BJ (cell line): Measurements from ENCODE around the gene COMMD7. TPM values are rescaled to one million over a fixed set of nuclear protein-coding genes. Genes with fewer than 3 reads are reported as not detected.

ENCODE experiments used
- CTCF ChIA-PET: fragments of 350-600 bp; formaldehyde crosslinking; extraction: SDS; loops from one replicate; lab custom pipeline; 2021; ENCODE audit warnings: antibody characterized with exemption, inconsistent platforms; lab: Yijun Ruan, JAX
- POLR2A ChIA-PET: fragments of 300-600 bp; sonication (Branson Sonifier 250); formaldehyde crosslinking; extraction: SDS; loops from one replicate; lab custom pipeline; 2021; ENCODE audit warnings: antibody characterized with exemption; lab: Charles Lee
- DNase-seq: peaks from one replicate; pipeline ENCODE4 v3.0.0-alpha.2; 2011; ENCODE audit warnings: low read depth
- H3K27me3 ChIP-seq: 2 replicates; pipeline ENCODE4 v1.6.0; 2011; ENCODE audit warnings: low read length; ENCODE audit not compliant: control insufficient read depth, insufficient read depth
- H3K36me3 ChIP-seq: 2 replicates; pipeline ENCODE4 v1.5.1; 2011; ENCODE audit warnings: low read length; ENCODE audit not compliant: control insufficient read depth, insufficient read depth
- H3K4me3 ChIP-seq: 2 replicates; pipeline ENCODE4 v1.5.1; 2011; ENCODE audit warnings: low read depth, mild to moderate bottlenecking, control low read depth, low read length
- CTCF ChIP-seq: IDR thresholded peaks from 2 replicates; pipeline ENCODE4 v1.5.1; 2011; ENCODE audit warnings: low read depth, mild to moderate bottlenecking, control low read depth, inconsistent platforms, low read length, moderate library complexity; ENCODE audit not compliant: insufficient read depth
- polyA minus RNA-seq: library from RNA; depleted of rRNA, polyadenylated mRNA; stranded (reverse); fragments of >200 nt; gene quantifications from 2 replicates; pipeline ENCODE4 v1.2.3, GENCODE V29; 2011; rRNA and poly(A)+ RNA removed
- polyA plus RNA-seq: library from polyadenylated mRNA; depleted of rRNA; stranded (reverse); fragments of >200 nt; gene quantifications from 2 replicates; pipeline ENCODE4 v1.2.3, GENCODE V29; 2011; rRNA removed

The COMMD7 gene
- polyA plus RNA-seq (73.6 and 84.3 TPM in 2 replicates), polyA minus RNA-seq (16.0 and 17.0 TPM in 2 replicates)

DNA sequence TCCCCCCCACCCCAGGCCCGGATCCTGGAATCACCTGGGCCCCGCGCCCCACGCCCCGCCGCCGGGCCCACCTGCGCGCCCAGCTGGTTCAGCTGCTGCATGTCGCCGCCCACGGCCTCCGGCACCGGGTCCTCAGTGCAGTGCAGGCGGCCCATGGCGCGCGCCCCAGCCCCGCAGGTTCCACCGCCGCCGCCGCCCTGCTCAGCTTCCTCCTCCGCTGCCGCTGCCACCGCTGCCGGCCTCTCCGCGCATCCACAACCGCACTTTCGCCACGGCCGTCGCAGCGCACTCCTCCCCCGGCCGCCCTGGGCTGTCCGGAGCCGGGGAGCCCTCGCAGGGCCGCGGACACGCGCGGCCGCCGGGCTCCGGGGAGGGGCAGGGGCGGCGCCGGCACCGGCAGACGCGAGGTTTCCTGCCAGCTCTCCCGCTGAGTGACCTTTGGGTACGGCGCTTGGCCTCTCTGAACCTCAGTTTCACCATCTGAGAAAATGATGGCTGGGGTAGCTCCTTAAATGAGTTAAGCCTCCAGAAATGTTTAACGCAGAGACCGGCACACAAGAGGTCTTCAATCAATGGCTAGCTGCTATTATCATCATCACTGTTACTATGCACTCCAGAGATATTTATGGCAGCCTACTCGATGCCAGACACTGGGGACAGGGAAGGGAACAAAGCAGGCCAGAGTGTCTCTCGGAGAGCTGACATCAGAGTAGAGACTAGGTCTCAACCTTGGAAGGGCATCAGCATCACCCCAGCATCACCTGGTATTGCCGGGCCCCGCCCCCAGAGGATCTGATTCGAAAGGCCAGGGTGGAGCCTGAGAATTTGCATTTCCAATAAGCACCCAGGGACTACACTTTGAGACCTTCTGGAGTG is at the start of gene COMMD7:
TSS of gene COMMD7 (minus strand) at position 231 of the 876 bp plus-strand sequence. CDS start at position 155, 76 bp downstream.
- Histone ChIP-seq H3K4me3 (peak within 1 kb of the TSS; percentile 84), H3K27me3 (no peaks in the 10 kb centered on the region), H3K36me3 (peaks cover 1% of the 10 kb centered on the region; the same call in 1 of the 2 replicates)
- POLR2A ChIA-PET = no interaction called here
- CTCF ChIA-PET = interaction anchor here (0.6 to 2.1 kb wide), 7 partner anchors 11 to 69 kb away, joined by 3 to 11 read pairs (median 3); partner anchors contain the start of gene C20orf203
- no peak for DNase-seq
- TF ChIP-seq CTCF = no peak

DNA sequence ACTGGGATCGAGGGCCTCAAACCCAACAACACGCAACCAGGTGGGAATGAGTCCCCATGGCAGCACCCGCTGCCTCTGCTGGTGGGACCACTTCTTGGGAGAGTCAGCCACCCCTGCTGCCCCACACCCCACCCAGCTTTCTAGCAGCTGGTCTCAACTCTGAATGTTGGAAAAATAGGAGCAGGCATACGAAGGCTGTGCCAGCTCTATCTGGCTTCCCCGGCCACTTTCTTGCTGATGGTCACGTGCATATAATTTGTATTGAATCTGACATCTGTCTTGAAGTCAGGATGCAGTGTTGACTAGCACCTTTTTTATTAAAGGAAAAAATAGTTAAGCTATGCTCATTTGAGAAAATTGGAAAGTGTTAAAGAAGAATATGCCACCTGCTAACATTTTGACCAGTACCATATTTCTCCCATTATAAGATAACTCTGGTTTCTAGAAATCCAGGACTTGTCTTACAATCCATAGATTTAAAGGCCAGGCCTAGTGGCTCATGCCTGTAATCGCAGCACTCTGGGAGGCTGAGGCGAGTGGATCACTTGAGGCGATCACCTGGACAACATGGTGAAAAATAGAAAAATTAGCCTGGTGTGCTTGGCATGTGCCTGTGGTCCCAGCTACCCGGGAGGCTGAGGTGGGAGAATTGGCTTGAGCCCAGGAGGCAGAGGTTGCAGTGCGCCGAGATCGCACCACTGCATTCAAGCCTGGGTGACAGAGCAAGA is 49.6 kb upstream of the COMMD7 start:
- DNase-seq = no peak
- ChIA-PET CTCF (interaction anchor here (0.6 to 4.6 kb wide), 5 partner anchors 10 to 152 kb away, joined by 3 to 63 read pairs (median 4); no protein-coding TSS in a partner anchor), POLR2A (no interaction called here)
- Histone ChIP-seq H3K36me3 (peaks cover 1% of the 10 kb centered on the region), H3K27me3 (no peaks in the 10 kb centered on the region), H3K4me3 (no peak overlapping the region)
- no peak for TF ChIP-seq CTCF

DNA sequence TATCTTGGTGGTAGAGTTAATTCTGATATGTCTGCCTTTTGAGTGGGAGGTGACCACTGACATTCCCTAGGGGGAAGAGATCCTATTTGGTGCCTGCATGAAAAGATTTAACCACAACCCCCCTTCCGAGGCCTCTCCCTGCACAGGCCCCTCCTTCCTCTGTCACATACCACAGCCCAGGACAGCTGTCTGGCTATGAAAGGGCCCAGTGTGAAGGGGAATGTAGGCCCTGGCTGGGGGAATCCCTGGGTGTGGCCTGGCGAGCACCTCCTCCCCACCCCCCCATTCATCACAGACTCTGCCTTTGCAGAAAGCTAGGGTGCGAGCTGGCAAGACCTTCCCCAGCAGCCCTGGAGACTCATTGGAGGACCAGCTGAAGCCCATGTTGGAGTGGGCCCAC is 49.0 kb upstream of the COMMD7 start:
- CTCF ChIA-PET = interaction anchor here (0.6 to 4.6 kb wide), 5 partner anchors 9 to 152 kb away, joined by 3 to 63 read pairs (median 4); no protein-coding TSS in a partner anchor
- POLR2A ChIA-PET = no interaction called here
- Histone ChIP-seq H3K27me3 (no peaks in the 10 kb centered on the region), H3K4me3 (no peak overlapping the region), H3K36me3 (peaks cover 1% of the 10 kb centered on the region)
- DNase-seq = no peak
- TF ChIP-seq CTCF = no peak

DNA sequence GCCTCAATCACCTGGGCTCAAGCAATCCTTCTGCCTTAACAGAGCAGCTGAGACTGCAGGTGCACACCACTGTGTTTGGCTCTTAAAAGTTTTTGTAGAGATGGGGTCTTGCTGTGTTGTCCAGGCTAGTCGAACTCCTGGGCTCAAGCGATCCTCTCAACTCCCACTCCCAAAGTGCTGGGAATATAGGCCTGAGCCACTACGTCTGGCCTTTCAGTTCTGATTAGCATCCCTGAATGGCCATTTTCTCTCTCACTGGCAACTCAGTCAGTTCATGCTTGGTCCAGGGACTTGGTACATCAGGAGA is 47.4 kb upstream of the COMMD7 start:
- CTCF ChIA-PET = interaction anchor here (0.5 to 4.6 kb wide), 34 partner anchors 9 to 594 kb away, joined by 3 to 63 read pairs (median 5); partner anchors contain the start of genes C20orf203 and SUN5
- no peak for TF ChIP-seq CTCF
- DNase-seq = no peak
- no peak overlapping the region for H3K4me3 ChIP-seq
- H3K27me3 ChIP-seq = no peaks in the 10 kb centered on the region
- POLR2A ChIA-PET = no interaction called here
- H3K36me3 ChIP-seq = peaks cover 2% of the 10 kb centered on the region; the same call in 1 of the 2 replicates
